ENCODE data around the gene SNX15.

SNX15 gene

DNA sequence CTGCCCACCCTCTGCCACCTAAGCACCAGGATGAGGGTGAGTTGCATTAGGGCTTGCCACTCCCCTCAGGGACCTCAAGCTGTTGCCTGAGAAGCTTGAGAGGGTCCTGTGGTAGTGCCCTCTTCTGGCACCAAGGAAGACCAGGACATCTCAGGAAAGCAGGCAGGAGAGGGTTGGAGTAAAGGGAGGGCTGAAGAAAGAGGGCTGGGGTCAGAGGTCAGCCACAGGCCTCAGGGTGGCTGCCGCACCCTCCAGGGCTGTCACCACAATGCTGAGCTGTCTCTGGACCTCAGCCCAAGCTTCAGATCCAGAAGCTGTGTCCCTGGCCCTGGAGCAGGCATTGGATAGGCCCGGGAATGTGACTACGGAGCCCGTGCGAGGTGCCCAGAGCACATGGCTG is 17.8 kb downstream of the SNX15 start:
- TF ChIP-seq EP300 (IDR thresholded peaks at IDR 0.05; ENCODE audit: borderline replicate concordance) = no peak
- TF ChIP-seq, protein P1, sequence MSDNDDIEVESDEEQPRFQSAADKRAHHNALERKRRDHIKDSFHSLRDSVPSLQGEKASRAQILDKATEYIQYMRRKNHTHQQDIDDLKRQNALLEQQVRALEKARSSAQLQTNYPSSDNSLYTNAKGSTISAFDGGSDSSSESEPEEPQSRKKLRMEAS (IDR thresholded peaks at IDR 0.05) = no peak
- no peak for TF ChIP-seq FOXM1 (IDR thresholded peaks at IDR 0.05; ENCODE audit: borderline replicate concordance, low read depth)
- no peak for TF ChIP-seq CEBPB (IDR thresholded peaks at IDR 0.05)
- TF ChIP-seq CREB1 (IDR thresholded peaks at IDR 0.05; ENCODE audit: low read depth) = no peak
- no peak for TF ChIP-seq YY1 (IDR thresholded peaks at IDR 0.05; ENCODE audit: low read depth)
- no peak for TF ChIP-seq ZBTB7A (IDR thresholded peaks at IDR 0.05; ENCODE audit: low read depth)
- TF ChIP-seq, protein P2, sequence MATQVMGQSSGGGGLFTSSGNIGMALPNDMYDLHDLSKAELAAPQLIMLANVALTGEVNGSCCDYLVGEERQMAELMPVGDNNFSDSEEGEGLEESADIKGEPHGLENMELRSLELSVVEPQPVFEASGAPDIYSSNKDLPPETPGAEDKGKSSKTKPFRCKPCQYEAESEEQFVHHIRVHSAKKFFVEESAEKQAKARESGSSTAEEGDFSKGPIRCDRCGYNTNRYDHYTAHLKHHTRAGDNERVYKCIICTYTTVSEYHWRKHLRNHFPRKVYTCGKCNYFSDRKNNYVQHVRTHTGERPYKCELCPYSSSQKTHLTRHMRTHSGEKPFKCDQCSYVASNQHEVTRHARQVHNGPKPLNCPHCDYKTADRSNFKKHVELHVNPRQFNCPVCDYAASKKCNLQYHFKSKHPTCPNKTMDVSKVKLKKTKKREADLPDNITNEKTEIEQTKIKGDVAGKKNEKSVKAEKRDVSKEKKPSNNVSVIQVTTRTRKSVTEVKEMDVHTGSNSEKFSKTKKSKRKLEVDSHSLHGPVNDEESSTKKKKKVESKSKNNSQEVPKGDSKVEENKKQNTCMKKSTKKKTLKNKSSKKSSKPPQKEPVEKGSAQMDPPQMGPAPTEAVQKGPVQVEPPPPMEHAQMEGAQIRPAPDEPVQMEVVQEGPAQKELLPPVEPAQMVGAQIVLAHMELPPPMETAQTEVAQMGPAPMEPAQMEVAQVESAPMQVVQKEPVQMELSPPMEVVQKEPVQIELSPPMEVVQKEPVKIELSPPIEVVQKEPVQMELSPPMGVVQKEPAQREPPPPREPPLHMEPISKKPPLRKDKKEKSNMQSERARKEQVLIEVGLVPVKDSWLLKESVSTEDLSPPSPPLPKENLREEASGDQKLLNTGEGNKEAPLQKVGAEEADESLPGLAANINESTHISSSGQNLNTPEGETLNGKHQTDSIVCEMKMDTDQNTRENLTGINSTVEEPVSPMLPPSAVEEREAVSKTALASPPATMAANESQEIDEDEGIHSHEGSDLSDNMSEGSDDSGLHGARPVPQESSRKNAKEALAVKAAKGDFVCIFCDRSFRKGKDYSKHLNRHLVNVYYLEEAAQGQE (IDR thresholded peaks at IDR 0.05; ENCODE audit: low read depth) = no peak
- TF ChIP-seq TEAD4 (IDR thresholded peaks at IDR 0.05) = no peak
- TF ChIP-seq, protein P3, sequence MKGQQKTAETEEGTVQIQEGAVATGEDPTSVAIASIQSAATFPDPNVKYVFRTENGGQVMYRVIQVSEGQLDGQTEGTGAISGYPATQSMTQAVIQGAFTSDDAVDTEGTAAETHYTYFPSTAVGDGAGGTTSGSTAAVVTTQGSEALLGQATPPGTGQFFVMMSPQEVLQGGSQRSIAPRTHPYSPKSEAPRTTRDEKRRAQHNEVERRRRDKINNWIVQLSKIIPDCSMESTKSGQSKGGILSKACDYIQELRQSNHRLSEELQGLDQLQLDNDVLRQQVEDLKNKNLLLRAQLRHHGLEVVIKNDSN (IDR thresholded peaks at IDR 0.05) = no peak
- TF ChIP-seq TCF12 (IDR thresholded peaks at IDR 0.05; ENCODE audit: low read depth) = no peak
- TF ChIP-seq RAD21 (IDR thresholded peaks at IDR 0.05; ENCODE audit: low read depth) = no peak
- no peak for TF ChIP-seq TAF1 (IDR thresholded peaks at IDR 0.05; ENCODE audit: low read depth)
- no peak for TF ChIP-seq EGR1 (IDR thresholded peaks at IDR 0.05)
- TF ChIP-seq NFIC (IDR thresholded peaks at IDR 0.05) = no peak

- TF ChIP-seq, protein P2 (IDR thresholded peaks at IDR 0.05; ENCODE audit: low read depth) = no peak
- TF ChIP-seq TEAD4 (IDR thresholded peaks at IDR 0.05) (no peak), CEBPB (IDR thresholded peaks at IDR 0.05) (no peak)
These were observed 18.5 kb downstream of the SNX15 start for GRCh38 chr11:65045728-65046127.

- TF ChIP-seq TCF12 (IDR thresholded peaks at IDR 0.05; ENCODE audit: low read depth) = no peak
- TF ChIP-seq CEBPB (IDR thresholded peaks at IDR 0.05) = no peak
- TF ChIP-seq, protein P1 (IDR thresholded peaks at IDR 0.05) = no peak
- no peak for TF ChIP-seq TAF1 (IDR thresholded peaks at IDR 0.05; ENCODE audit: low read depth)
- TF ChIP-seq EP300 (IDR thresholded peaks at IDR 0.05; ENCODE audit: borderline replicate concordance) = no peak
These were observed 20.6 kb downstream of the SNX15 start for GRCh38 chr11:65047581-65048422.

GRCh38 chr11:65051398-65051858 is 24.2 kb downstream of the SNX15 start:
- TF ChIP-seq TCF12 (IDR thresholded peaks at IDR 0.05; ENCODE audit: low read depth) (no peak), NFIC (IDR thresholded peaks at IDR 0.05) (no peak), ZBTB7A (IDR thresholded peaks at IDR 0.05; ENCODE audit: low read depth) (no peak), TAF1 (IDR thresholded peaks at IDR 0.05; ENCODE audit: low read depth) (no peak), EGR1 (IDR thresholded peaks at IDR 0.05) (no peak), TEAD4 (IDR thresholded peaks at IDR 0.05) (no peak), CEBPB (IDR thresholded peaks at IDR 0.05) (no peak), EP300 (IDR thresholded peaks at IDR 0.05; ENCODE audit: borderline replicate concordance) (no peak), RAD21 (IDR thresholded peaks at IDR 0.05; ENCODE audit: low read depth) (no peak), CREB1 (IDR thresholded peaks at IDR 0.05; ENCODE audit: low read depth) (no peak), YY1 (IDR thresholded peaks at IDR 0.05; ENCODE audit: low read depth) (no peak), FOXM1 (IDR thresholded peaks at IDR 0.05; ENCODE audit: borderline replicate concordance, low read depth) (no peak)
- TF ChIP-seq, protein P3 (IDR thresholded peaks at IDR 0.05) = no peak
- TF ChIP-seq, protein P2 (IDR thresholded peaks at IDR 0.05; ENCODE audit: low read depth) = no peak
- TF ChIP-seq, protein P1 (IDR thresholded peaks at IDR 0.05) = no peak
